RPMI7951 (cell line): ENCODE data around the gene PTPRN2. TPM values are rescaled to one million over a fixed set of nuclear protein-coding genes. Genes with fewer than 3 reads are reported as not detected.

Experiments used
- DNase-seq: peaks from one replicate; pipeline ENCODE4 v3.0.0-alpha.2; 2012; ENCODE audit warnings: low read depth
- total RNA-seq: library from RNA; depleted of rRNA; stranded (reverse); fragments of >200 nt; shearing (Covaris generic); gene quantifications from 2 replicates; pipeline ENCODE4 v1.2.3, GENCODE V29; 2014

The PTPRN2 gene
- total RNA-seq, 1 experiment from 2014 or later = 9.0 TPM

- no peak for DNase-seq
Measured at GRCh38 chr7:157816526-157817250, 770.9 kb downstream of the PTPRN2 start.

DNA sequence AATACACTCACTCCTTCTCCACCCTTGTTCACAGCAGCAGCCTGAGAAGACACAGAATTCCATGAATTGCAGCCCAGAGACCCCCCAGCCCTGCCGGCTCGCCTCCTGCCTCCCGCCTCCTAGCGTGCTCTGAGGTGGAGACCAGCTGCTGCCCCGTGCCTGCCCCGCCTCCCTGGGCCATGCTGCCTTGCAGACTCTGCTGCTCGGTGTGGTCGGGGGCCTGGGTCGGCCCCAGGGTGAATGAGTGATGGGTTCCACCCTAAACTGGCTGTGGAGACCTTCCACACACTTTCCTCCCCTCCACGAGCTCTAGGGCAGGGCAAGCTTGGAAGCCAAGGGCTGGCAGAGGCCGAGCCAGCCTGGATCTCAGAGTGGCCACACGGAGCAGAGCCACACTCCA is 771.5 kb downstream of the PTPRN2 start:
- no peak for DNase-seq

GRCh38 chr7:157815706-157816022 is 772.0 kb downstream of the PTPRN2 start:
- DNase-seq = no peak

GRCh38 chr7:157814931-157815705 is 772.5 kb downstream of the PTPRN2 start:
- no peak for DNase-seq

GRCh38 chr7:157813741-157814661 is 773.6 kb downstream of the PTPRN2 start:
- no peak for DNase-seq

GRCh38 chr7:157813053-157813452 is 774.6 kb downstream of the PTPRN2 start:
- DNase-seq = no peak

DNA sequence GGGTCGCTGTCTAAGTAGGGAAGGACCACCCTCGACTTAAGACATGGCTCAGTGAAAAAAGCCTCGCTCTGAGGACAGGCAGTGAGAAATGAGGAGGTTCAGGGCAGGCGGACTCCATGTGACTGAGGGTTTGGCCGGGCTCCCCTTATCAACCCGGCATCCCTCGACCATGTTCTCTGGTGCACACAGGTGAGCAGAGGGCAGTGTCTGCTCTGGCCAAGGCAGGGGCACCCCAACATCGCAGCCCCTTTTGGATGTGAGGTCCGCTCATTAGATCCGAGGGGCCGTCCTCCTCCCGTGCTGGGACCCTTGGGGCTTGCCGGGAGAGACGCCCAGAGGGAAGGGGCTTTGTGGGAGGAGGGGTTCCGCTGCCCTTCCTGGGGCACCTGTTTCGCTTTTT is 775.7 kb downstream of the PTPRN2 start:
- no peak for DNase-seq

DNA sequence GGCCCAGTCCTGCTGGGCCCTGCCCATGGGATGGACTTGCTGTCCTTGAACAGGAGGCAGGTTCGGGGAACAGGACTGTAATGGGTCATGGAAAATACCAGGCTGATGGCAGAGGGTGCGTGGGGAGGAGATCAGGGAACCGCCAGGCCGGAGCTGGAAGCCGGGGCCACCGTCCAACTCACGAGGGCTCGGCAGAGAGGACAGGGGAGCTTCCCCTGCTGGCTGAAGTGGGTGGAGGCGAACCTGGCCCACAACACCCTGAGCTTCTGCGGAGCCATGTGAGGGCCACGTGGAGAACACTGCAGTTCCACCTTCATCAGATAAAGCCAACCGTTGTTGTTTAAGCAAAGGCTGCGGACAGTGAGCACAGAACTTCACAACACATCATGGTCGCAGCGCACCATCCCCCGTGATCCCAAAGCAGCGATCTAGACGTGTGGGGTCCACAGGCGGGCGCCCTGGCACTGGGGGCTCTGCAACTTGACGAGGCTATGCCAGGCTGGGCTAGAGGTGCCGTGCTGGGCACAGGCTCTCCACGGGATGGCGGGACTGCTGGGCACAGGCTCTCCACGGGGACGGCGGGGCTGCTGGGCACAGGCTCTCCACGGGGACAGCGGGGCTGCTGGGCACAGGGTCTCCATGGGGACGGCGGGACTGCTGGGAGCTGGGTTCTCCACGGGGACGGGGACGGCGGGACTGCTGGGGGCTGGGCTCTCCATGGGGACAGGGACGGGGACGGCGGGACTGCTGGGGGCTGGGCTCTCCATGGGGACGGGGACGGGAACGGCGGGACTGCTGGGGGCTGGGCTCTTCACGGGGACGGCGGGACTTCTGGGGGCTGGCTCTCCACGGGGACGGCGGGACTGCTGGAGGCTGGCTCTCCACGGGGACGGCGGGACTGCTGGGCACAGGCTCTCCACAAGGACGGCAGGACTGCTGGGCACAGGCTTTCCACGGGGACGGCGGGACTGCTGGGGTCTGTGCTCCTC is 777.5 kb downstream of the PTPRN2 start:
- DNase-seq = no peak

- DNase-seq = no peak
Measured at GRCh38 chr7:157809154-157809862, 778.3 kb downstream of the PTPRN2 start.

GRCh38 chr7:157808042-157808441 is 779.6 kb downstream of the PTPRN2 start:
- no peak for DNase-seq

GRCh38 chr7:157807510-157807909 is 780.1 kb downstream of the PTPRN2 start:
- peak; percentile 67 for DNase-seq

- DNase-seq = no peak
Measured at GRCh38 chr7:157806711-157807110, 780.9 kb downstream of the PTPRN2 start.

DNA sequence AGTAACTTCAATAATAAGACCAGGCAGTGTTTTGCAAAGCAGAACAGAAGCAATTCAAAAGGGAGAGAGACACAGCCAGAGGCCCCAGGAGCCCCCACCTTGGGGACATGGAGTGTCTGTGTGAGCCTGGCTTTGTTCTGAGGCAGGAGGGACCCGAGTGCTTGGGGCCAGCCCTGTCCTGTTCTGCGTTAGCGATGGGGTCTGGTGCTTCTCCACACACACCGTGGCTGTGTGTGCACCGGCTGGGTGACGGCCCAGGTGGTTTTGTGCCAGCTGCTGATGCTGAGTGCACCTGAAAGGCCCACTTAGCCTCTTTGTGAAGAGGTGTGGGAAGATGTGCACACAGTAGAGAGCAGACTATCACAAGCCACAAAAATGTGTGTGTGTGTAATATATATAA is 781.9 kb downstream of the PTPRN2 start:
- DNase-seq = no peak

DNA sequence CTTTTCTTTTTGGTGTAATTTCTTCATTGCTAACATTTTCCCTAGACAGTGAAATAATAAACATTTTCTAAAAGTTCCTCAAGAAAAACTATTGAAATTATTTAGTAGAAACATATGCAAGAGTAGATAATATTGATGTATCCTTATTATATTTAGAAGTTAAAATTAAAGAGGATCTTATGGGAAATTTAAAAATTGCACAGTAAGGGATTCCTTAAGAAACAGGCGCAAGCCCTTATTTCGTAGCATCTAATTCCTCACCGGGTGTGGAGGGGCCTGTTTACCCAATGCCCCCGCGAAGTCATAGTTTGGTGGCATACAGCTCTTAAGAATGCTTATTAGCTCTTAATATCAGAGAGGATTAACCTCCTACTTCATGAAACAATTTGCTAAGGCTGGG is 783.7 kb downstream of the PTPRN2 start:
- no peak for DNase-seq

DNA sequence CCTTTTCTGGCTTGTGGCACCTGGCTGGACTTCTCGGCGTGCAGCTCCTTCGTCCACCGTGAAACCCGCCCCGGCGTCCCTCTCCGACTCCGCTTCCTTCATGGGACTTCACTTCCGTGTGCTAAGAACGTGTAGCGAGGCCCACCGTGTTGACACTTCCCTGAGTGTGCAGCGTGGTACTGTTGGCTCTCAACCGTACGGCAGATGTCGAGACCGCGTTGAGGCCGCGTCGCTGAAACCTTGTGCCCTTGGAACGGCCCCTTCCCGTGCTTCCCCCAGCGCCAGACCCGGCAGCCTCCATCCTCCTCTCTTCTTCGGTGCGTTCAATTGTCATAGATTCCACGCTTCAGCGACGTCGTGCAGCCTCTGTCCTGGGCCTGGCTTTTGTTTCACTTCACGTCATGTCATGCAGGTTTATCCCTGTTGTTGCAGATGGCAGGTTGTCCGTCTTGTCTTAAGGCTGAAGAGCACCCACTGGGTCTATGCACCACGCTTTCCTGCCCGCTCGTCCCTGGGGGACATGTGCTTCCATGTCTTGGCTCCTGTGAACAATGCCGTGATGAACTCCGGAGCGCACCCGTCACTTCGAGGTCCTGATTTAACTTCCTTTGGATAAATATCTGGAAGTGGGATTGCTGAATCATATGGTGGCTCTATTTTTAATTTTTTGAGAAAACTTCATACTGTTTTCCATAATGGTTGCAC is 785.5 kb downstream of the PTPRN2 start:
- DNase-seq = no peak

DNA sequence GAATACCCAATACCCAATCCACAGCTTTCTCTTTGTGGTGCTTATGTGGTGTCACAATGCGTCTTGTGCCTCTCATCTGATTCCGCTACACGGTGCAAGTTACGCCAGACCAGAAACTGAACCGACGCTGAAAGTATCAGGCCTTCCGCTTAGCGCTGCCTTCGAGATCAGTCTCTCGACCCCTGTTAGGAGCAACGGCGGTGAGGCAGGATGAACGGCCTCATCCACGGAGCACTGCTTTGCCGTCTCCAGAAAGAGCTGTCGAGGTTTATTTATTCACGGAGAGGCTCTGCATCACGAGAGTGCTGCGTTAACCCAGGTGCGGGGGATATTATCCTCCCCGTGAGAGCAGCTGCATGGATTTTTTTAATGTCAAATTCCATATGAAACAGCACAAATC is 786.5 kb downstream of the PTPRN2 start:
- no peak for DNase-seq

DNA sequence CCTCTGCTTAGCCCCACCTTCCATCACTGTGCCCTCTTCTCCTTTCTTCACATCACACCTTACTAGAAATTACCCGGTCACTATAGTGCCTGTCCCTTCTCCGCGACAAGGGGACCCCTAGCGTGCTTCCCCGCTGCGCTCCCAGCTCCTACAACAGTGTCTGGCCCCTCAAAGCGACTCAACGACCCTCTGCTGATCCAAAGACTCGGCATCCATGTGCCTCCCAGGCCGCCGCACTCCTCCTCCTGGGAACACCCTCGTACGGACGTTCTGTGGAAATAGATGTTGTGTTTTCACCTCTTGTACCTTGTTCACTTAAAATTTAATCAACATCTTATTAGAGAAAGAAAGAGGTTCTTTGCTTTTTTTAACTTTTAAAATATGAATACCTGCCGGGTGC is 787.3 kb downstream of the PTPRN2 start:
- no peak for DNase-seq

DNA sequence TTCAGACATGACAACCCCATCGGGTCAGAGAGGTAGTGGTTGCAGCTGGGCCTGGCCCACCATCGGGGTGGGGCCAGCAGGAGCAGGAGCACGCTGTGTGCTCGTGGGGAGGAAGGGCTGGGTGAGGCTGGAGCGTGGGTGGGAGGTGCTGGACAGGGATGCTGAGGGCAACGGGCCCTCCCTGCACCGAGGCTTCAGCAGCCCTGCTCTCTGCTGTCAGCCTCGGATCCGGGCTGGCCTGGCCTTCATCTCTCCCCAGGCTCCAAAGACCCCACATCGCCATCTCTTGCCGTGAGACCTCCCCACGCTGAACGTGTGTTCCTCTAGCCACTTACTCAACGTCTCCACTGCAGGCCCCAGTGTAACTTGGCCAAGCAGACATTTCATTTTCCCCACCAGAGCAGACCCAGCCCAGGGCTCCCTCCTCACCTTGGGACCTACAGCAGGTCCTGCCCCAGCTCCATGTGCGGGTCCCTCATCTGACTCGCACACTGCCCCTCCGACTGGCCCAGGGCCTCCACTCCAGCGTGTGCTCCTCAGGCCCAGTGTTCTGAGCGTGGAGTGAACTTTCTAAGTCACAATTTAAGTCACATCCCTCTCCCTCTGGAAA is 788.4 kb downstream of the PTPRN2 start:
- no peak for DNase-seq

DNA sequence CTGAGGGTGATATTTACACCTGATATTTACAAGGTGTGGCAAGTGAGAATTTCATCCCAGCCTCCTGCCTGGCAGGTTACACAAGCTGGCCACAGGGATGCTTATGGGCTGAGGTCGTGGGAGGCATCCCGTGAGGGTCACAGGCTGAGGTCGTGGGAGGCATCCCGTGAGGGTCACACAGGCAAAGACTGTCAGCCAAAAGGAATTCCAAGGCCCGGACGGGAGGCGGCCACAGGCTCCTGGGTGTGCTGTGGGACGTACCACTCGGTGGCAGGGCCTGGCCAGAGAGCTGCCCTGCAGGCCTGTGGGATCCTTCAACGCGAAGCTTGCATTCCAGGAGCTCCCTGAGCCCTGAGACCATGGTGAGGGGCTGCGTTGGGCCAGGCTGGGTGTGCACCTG is 790.3 kb downstream of the PTPRN2 start:
- DNase-seq = no peak
